HEK293 (cell line): Measurements from ENCODE around the gene GAMT.
A peak's percentile ranks its signal among the peaks of the same experiment; 100 is the strongest.

ENCODE experiments used
- CTCF ChIA-PET: fragments of 350-600 bp; formaldehyde crosslinking; extraction: SDS; loops from one replicate; lab custom pipeline; 2021; ENCODE audit warnings: antibody characterized with exemption; lab: Yijun Ruan, JAX
- POLR2A ChIA-PET: fragments of 300-600 bp; formaldehyde crosslinking; extraction: SDS; loops from one replicate; lab custom pipeline; 2020; ENCODE audit warnings: antibody characterized with exemption, inconsistent platforms; lab: Yijun Ruan, JAX
- H3K27ac ChIP-seq: fragments of 200-500 bp; sonication (Bioruptor generic); 2 replicates; pipeline ENCODE4 v1.5.1; 2014; ENCODE audit warnings: low read depth, low read length, control low read depth, inconsistent platforms; ENCODE audit errors: extremely low read depth
- H3K36me3 ChIP-seq, 2 experiments: fragments of 200-500 bp in 1 of 2; sonication (Bioruptor generic) in 1 of 2; 1 replicate in 1 of 2; 2 replicates in 1 of 2; pipeline ENCODE4 v1.5.1; 2014 to 2017; ENCODE audit warnings: inconsistent platforms in 2 of 2, low read length in 2 of 2; ENCODE audit not compliant: control insufficient read depth in 2 of 2, insufficient read depth in 1 of 2
- H3K4me1 ChIP-seq: fragments of 200-500 bp; sonication (Bioruptor generic); 2 replicates; pipeline ENCODE4 v1.5.1; 2014; ENCODE audit warnings: mild to moderate bottlenecking, low read length, inconsistent platforms; ENCODE audit not compliant: control insufficient read depth, insufficient read depth
- H3K4me3 ChIP-seq: 2 replicates; pipeline ENCODE4 v1.5.1; 2011; ENCODE audit warnings: low read depth, mild to moderate bottlenecking, control low read depth, low read length, moderate library complexity
- H3K9me3 ChIP-seq: fragments of 200-500 bp; sonication (Bioruptor generic); 2 replicates; pipeline ENCODE4 v1.5.1; 2014; ENCODE audit warnings: low read depth, low read length, inconsistent platforms; ENCODE audit not compliant: control insufficient read depth, insufficient read depth
- BCL11A ChIP-seq: fragments of 450-650 bp; formaldehyde crosslinking; IDR thresholded peaks from 2 replicates; pipeline ENCODE4 v1.5.1; 2016; ENCODE audit warnings: low read depth, missing biosample characterization, missing genetic modification characterization
- GLI2 ChIP-seq: fragments of 450-650 bp; formaldehyde crosslinking; IDR thresholded peaks from 2 replicates; pipeline ENCODE4; 2017; ENCODE audit warnings: missing biosample characterization, missing genetic modification characterization, low read depth, borderline replicate concordance
- KLF1 ChIP-seq: fragments of 450-650 bp; formaldehyde crosslinking; IDR thresholded peaks from 2 replicates; pipeline ENCODE4 v1.5.1; 2016; ENCODE audit warnings: missing biosample characterization, missing genetic modification characterization
- ZBTB8A ChIP-seq: fragments of 450-650 bp; formaldehyde crosslinking; IDR thresholded peaks from 2 replicates; pipeline ENCODE4 v1.5.1; 2016; ENCODE audit warnings: missing biosample characterization, missing genetic modification characterization
- ZNF146 ChIP-seq: fragments of 450-650 bp; formaldehyde crosslinking; IDR thresholded peaks from 2 replicates; pipeline ENCODE4 v1.5.1; 2016; ENCODE audit warnings: missing biosample characterization, missing genetic modification characterization
- ZNF16 ChIP-seq: fragments of 450-650 bp; formaldehyde crosslinking; IDR thresholded peaks from 2 replicates; pipeline ENCODE4 v1.5.1; 2016; ENCODE audit warnings: low read depth, missing biosample characterization, missing genetic modification characterization
- ZNF324 ChIP-seq: fragments of 450-650 bp; formaldehyde crosslinking; IDR thresholded peaks from 2 replicates; pipeline ENCODE4 v1.5.1; 2016; ENCODE audit warnings: missing biosample characterization, missing genetic modification characterization
- ZNF600 ChIP-seq: fragments of 450-650 bp; formaldehyde crosslinking; IDR thresholded peaks from 2 replicates; pipeline ENCODE4 v1.5.1; 2016; ENCODE audit warnings: missing biosample characterization, missing genetic modification characterization
- ZNF785 ChIP-seq: fragments of 450-650 bp; formaldehyde crosslinking; IDR thresholded peaks from 2 replicates; pipeline ENCODE4 v1.5.1; 2016; ENCODE audit warnings: missing biosample characterization, missing genetic modification characterization
- TF ChIP-seq, protein P1 (sequence below): fragments of 450-650 bp; formaldehyde crosslinking; IDR thresholded peaks from 2 replicates; pipeline ENCODE4 v1.5.1; 2016; ENCODE audit warnings: missing biosample characterization, missing genetic modification characterization
- TF ChIP-seq, protein P2 (sequence below): fragments of 450-650 bp; formaldehyde crosslinking; IDR thresholded peaks from 2 replicates; pipeline ENCODE4 v1.5.1; 2016; ENCODE audit warnings: missing biosample characterization, missing genetic modification characterization
- TF ChIP-seq, protein P3 (sequence below): fragments of 450-650 bp; formaldehyde crosslinking; IDR thresholded peaks from 2 replicates; pipeline ENCODE4 v1.5.1; 2017; ENCODE audit warnings: missing biosample characterization, missing genetic modification characterization
- TF ChIP-seq, protein P4 (sequence below): fragments of 450-650 bp; formaldehyde crosslinking; IDR thresholded peaks from 2 replicates; pipeline ENCODE4 v1.5.1; 2016; ENCODE audit warnings: missing biosample characterization, missing genetic modification characterization
- TF ChIP-seq, protein P5 (sequence below): fragments of 450-650 bp; formaldehyde crosslinking; IDR thresholded peaks from 2 replicates; pipeline ENCODE4 v1.5.1; 2017; ENCODE audit warnings: missing biosample characterization, missing genetic modification characterization
- TF ChIP-seq, protein P6 (sequence below): fragments of 450-650 bp; formaldehyde crosslinking; IDR thresholded peaks from 2 replicates; pipeline ENCODE4 v1.5.1; 2016; ENCODE audit warnings: missing biosample characterization, missing genetic modification characterization

GAMT gene

DNA sequence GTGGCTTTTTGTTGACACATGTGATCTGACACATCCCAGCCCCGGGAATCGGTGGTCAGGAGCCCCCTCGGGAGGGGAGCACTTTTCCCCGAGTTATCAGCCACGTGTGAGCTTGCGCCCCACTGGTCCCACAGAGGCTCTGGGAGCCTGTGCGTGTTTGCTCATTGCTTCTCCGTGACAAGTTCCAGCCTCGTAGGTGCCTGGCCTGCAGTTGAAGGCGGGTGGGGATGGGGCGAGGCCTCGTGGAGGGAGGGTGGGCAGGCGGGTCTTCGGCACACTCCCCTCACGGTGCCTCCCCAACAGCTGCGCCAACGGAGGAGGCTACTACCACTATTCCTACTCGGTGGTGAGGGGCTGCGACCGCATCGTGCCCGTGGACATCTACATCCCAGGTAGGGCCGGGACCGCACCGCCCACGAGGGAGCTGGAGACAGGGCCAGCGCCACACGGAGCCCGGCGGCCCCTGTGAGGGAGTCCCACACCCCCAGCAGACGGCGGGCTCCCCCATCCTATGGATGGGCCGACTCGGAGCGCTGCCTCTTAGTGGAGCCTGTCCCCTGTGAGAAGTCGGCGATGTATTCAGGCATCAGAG, 8.3 kb downstream of the GAMT start:
- CTCF ChIA-PET, result no interaction called here
- TF ChIP-seq, protein P1, sequence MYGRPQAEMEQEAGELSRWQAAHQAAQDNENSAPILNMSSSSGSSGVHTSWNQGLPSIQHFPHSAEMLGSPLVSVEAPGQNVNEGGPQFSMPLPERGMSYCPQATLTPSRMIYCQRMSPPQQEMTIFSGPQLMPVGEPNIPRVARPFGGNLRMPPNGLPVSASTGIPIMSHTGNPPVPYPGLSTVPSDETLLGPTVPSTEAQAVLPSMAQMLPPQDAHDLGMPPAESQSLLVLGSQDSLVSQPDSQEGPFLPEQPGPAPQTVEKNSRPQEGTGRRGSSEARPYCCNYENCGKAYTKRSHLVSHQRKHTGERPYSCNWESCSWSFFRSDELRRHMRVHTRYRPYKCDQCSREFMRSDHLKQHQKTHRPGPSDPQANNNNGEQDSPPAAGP (tag by site-specific recombination), result peak; percentile 40; the same call in 1 of the 2 replicates
- peak; percentile 93 for TF ChIP-seq KLF1 (tag by site-specific recombination)
- TF ChIP-seq ZNF324 (tag by site-specific recombination), result no peak

DNA sequence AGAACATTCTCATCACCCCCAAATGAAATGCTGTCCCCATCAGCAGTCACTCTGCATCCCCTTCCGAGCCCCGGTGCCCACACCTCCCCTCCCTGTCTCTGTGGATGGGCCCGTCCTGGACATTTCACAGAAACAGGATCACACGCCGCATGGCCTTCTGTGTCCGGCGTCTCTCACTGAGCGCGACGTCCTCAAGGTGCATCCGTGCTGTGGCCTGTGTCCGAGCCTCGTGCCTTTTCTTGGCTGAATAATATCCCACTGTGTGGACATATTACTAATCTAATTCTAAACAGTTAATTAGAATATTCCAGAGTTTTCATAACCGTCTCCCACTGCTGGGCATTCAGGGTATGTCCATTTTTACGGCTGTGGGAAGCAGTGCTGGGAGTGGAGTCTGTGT, 8.9 kb downstream of the GAMT start:
- Histone ChIP-seq H3K4me1 (no peaks in the 10 kb centered on the region), H3K4me3 (no peak overlapping the region), H3K9me3 (no peaks in the 10 kb centered on the region), H3K36me3 (peaks cover 0 to 58% of the 10 kb centered on the region in 2 experiments; a peak in 2 of 3 replicates), H3K27ac (no peak overlapping the region)
- ChIA-PET POLR2A (interaction anchor here (1.0 kb wide), 1 partner anchor 13 kb away, joined by 4 read pairs; no protein-coding TSS in a partner anchor), CTCF (no interaction called here)
- TF ChIP-seq, protein P2, sequence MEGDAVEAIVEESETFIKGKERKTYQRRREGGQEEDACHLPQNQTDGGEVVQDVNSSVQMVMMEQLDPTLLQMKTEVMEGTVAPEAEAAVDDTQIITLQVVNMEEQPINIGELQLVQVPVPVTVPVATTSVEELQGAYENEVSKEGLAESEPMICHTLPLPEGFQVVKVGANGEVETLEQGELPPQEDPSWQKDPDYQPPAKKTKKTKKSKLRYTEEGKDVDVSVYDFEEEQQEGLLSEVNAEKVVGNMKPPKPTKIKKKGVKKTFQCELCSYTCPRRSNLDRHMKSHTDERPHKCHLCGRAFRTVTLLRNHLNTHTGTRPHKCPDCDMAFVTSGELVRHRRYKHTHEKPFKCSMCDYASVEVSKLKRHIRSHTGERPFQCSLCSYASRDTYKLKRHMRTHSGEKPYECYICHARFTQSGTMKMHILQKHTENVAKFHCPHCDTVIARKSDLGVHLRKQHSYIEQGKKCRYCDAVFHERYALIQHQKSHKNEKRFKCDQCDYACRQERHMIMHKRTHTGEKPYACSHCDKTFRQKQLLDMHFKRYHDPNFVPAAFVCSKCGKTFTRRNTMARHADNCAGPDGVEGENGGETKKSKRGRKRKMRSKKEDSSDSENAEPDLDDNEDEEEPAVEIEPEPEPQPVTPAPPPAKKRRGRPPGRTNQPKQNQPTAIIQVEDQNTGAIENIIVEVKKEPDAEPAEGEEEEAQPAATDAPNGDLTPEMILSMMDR (tag by site-specific recombination), result no peak
- TF ChIP-seq ZNF16 (tag by site-specific recombination) (no peak), ZNF146 (tag by site-specific recombination) (peak; percentile 84)
- TF ChIP-seq, protein P3, sequence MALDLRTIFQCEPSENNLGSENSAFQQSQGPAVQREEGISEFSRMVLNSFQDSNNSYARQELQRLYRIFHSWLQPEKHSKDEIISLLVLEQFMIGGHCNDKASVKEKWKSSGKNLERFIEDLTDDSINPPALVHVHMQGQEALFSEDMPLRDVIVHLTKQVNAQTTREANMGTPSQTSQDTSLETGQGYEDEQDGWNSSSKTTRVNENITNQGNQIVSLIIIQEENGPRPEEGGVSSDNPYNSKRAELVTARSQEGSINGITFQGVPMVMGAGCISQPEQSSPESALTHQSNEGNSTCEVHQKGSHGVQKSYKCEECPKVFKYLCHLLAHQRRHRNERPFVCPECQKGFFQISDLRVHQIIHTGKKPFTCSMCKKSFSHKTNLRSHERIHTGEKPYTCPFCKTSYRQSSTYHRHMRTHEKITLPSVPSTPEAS (tag by site-specific recombination), result no peak

More for the DNA sequence above, 8.3 kb downstream of the GAMT start:
- H3K9me3 ChIP-seq, result no peaks in the 10 kb centered on the region
- POLR2A ChIA-PET, result interaction anchor here (1.0 kb wide), 1 partner anchor 12 kb away, joined by 4 read pairs; no protein-coding TSS in a partner anchor
- H3K36me3 ChIP-seq, result peaks cover 0 to 62% of the 10 kb centered on the region in 2 experiments; a peak in 2 of 3 replicates
- H3K4me1 ChIP-seq, result no peaks in the 10 kb centered on the region
- no peak overlapping the region for H3K27ac ChIP-seq
- no peak overlapping the region for H3K4me3 ChIP-seq

DNA sequence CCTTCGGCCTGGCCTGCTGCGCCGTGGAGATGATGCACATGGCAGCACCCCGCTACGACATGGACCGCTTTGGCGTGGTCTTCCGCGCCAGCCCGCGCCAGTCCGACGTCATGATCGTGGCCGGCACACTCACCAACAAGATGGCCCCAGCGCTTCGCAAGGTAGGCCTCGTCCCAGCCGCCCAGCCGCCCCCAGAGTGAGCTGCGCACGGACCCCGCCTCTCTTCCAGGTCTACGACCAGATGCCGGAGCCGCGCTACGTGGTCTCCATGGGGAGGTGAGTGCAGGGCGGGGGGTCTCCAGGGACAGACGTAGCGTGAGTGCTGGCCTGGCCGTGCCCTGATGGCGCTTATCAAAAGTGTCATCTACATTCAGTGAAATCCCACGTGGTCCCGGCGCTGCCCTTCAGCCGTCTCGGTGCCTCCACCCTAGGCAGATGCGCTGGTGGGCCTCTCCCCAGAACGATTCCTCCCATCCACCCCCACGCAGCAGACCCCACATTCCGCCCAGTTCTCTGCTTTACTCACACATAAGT, 10.4 kb downstream of the GAMT start:
- no peak for TF ChIP-seq ZNF785 (tag by site-specific recombination)
- TF ChIP-seq ZBTB8A, result no peak
- TF ChIP-seq BCL11A, result no peak
- TF ChIP-seq, protein P4, sequence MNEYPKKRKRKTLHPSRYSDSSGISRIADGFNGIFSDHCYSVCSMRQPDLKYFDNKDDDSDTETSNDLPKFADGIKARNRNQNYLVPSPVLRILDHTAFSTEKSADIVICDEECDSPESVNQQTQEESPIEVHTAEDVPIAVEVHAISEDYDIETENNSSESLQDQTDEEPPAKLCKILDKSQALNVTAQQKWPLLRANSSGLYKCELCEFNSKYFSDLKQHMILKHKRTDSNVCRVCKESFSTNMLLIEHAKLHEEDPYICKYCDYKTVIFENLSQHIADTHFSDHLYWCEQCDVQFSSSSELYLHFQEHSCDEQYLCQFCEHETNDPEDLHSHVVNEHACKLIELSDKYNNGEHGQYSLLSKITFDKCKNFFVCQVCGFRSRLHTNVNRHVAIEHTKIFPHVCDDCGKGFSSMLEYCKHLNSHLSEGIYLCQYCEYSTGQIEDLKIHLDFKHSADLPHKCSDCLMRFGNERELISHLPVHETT (tag by site-specific recombination), result no peak
- no peak for TF ChIP-seq GLI2
- TF ChIP-seq, protein P5, sequence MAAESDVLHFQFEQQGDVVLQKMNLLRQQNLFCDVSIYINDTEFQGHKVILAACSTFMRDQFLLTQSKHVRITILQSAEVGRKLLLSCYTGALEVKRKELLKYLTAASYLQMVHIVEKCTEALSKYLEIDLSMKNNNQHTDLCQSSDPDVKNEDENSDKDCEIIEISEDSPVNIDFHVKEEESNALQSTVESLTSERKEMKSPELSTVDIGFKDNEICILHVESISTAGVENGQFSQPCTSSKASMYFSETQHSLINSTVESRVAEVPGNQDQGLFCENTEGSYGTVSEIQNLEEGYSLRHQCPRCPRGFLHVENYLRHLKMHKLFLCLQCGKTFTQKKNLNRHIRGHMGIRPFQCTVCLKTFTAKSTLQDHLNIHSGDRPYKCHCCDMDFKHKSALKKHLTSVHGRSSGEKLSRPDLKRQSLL (tag by site-specific recombination), result 0 out of 2 replicates have a peak, but pooled peaks have one; percentile 10
- TF ChIP-seq, protein P6, sequence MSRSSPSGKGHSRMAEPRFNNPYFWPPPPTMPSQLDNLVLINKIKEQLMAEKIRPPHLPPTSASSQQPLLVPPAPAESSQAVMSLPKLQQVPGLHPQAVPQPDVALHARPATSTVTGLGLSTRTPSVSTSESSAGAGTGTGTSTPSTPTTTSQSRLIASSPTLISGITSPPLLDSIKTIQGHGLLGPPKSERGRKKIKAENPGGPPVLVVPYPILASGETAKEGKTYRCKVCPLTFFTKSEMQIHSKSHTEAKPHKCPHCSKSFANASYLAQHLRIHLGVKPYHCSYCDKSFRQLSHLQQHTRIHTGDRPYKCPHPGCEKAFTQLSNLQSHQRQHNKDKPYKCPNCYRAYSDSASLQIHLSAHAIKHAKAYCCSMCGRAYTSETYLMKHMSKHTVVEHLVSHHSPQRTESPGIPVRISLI (tag by site-specific recombination), result no peak
- TF ChIP-seq ZNF600, result no peak
- TF ChIP-seq, all 188 proteins: peak for 1
- H3K4me3 ChIP-seq, result no peak overlapping the region
- no peak overlapping the region for H3K27ac ChIP-seq
- no peaks in the 10 kb centered on the region for H3K9me3 ChIP-seq
- peaks cover 0 to 63% of the 10 kb centered on the region in 2 experiments; a peak in 2 of 3 replicates for H3K36me3 ChIP-seq
- ChIA-PET POLR2A (no interaction called here), CTCF (no interaction called here)
- H3K4me1 ChIP-seq, result no peaks in the 10 kb centered on the region
